MM.1S (cell line): ENCODE data around the gene ATP2B2.

Source experiments
- DNase-seq: peaks from one replicate; pipeline ENCODE4 v3.0.0-alpha.2; 2015
- H2AFZ ChIP-seq: fragments of 300-600 bp; sonication (generic); 2 replicates; pipeline ENCODE4 v1.6.0; 2016; ENCODE audit warnings: antibody characterized with exemption, low read length
- H3F3A ChIP-seq: fragments of 300-600 bp; sonication (generic); 2 replicates; pipeline ENCODE4 v1.6.1; 2016; ENCODE audit warnings: mild to moderate bottlenecking, antibody characterized with exemption, low read length, moderate library complexity, mixed read lengths; ENCODE audit not compliant: insufficient read depth
- H3K27ac ChIP-seq: fragments of 300-600 bp; sonication (generic); 2 replicates; pipeline ENCODE4 v1.5.1; 2016; ENCODE audit warnings: mild to moderate bottlenecking, low read length
- H3K27me3 ChIP-seq: fragments of 300-600 bp; sonication (generic); replicated peaks from 2 replicates; pipeline ENCODE4 v1.6.0; 2016; ENCODE audit warnings: low read length; ENCODE audit not compliant: insufficient read depth
- H3K36me3 ChIP-seq: fragments of 300-600 bp; sonication (generic); replicated peaks from 2 replicates; pipeline ENCODE4 v1.6.1; 2016; ENCODE audit warnings: mild to moderate bottlenecking, low read length, mixed read lengths; ENCODE audit not compliant: insufficient read depth
- H3K4me1 ChIP-seq: fragments of 300-600 bp; sonication (generic); 2 replicates; pipeline ENCODE4 v1.6.1; 2016; ENCODE audit warnings: low read length, mixed read lengths
- H3K4me2 ChIP-seq: fragments of 300-600 bp; sonication (generic); 2 replicates; pipeline ENCODE4 v1.6.0; 2016; ENCODE audit warnings: low read depth, low read length
- H3K4me3 ChIP-seq: fragments of 300-600 bp; sonication (generic); 2 replicates; pipeline ENCODE4 v1.5.1; 2016; ENCODE audit warnings: low read length, mixed read lengths
- H3K79me2 ChIP-seq: fragments of 300-600 bp; sonication (generic); 2 replicates; pipeline ENCODE4 v1.6.1; 2016; ENCODE audit warnings: mixed run types, low read length, mixed read lengths
- H3K9ac ChIP-seq: fragments of 300-600 bp; sonication (generic); 2 replicates; pipeline ENCODE4 v1.6.1; 2016; ENCODE audit warnings: low read length, mixed read lengths
- H3K9me2 ChIP-seq: fragments of 300-600 bp; sonication (generic); replicated peaks from 2 replicates; pipeline ENCODE4 v1.6.1; 2016; ENCODE audit warnings: mild to moderate bottlenecking, low read length, mixed read lengths; ENCODE audit not compliant: insufficient read depth
- H3K9me3 ChIP-seq: fragments of 300-600 bp; sonication (generic); replicated peaks from 2 replicates; pipeline ENCODE4 v1.6.1; 2016; ENCODE audit warnings: mild to moderate bottlenecking, low read length, mixed read lengths; ENCODE audit not compliant: insufficient read depth
- H4K20me1 ChIP-seq: fragments of 300-600 bp; sonication (generic); 2 replicates; pipeline ENCODE4 v1.6.1; 2016; ENCODE audit warnings: mild to moderate bottlenecking, low read length, moderate library complexity, mixed read lengths; ENCODE audit not compliant: insufficient read depth
- CTCF ChIP-seq: fragments of 300-600 bp; sonication (generic); IDR thresholded peaks from 2 replicates; pipeline ENCODE4 v1.5.1; 2016; ENCODE audit warnings: antibody characterized with exemption, low read length, mixed read lengths
- EZH2 ChIP-seq: fragments of 300-600 bp; sonication (generic); optimal IDR thresholded peaks from 2 replicates; pipeline ENCODE3; 2017; ENCODE audit warnings: low read depth, mild to moderate bottlenecking, antibody characterized with exemption, low read length, mixed read lengths
- EZH2phosphoT487 ChIP-seq: fragments of 300-600 bp; sonication (generic); IDR thresholded peaks from 2 replicates; pipeline ENCODE4 v1.6.1; 2018; ENCODE audit warnings: antibody characterized with exemption, low read length

The ATP2B2 gene

DNA sequence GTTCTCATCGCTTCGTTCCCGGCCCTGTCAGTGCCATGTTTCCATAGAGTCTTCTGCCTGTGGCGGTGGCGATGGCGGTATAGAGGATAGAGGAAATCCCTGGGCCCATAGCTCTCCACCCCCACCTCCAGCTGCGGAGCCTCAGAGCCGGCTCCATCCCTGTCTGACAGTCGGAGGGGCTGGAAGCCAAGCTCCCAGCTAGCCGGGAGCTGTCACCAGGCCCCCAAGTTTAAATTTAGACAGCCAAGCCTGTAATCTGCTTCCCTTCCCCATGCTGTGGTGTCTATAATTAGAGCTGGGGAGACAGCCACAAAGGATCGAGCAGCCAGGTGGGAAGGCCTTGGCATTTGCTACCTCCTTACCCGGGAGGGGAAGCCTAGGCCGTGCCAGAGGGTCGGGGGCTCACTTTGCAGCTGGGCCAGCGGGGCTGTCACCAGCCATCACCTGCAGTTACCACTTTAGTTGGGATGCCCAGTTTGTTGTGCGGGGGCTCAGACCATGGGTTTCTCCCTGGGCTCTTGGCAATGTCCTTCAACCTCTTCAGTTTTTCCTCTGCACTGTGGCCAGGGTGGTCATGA, 128.1 kb downstream of the ATP2B2 start:
- H3K27me3 ChIP-seq = no peaks in the 10 kb centered on the region

DNA sequence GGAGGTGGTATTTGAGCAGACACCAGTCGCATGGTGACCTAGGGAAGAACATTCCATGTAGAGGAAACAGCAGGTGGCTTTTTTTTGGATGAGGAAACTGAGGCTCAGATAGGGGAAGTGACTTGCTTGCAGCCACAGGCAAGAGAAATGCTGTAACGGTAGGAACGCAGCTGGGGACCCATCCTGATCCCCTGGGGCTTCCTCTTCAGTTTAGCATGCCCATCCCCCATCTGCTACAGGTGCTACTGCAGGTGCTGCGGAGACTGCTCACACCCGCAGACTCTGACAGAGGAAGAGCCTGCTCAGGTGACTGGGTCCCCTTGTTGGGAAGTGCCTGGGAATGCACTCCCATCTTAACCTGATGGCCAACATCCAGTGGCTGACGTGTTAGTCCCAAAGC, 129.0 kb downstream of the ATP2B2 start:
- no peaks in the 10 kb centered on the region for H3F3A ChIP-seq
- DNase-seq = peak; percentile 33
- no peak overlapping the region for H3K27ac ChIP-seq
- no peaks in the 10 kb centered on the region for H3K36me3 ChIP-seq
- H3K79me2 ChIP-seq = no peaks in the 10 kb centered on the region
- H3K4me3 ChIP-seq = no peak overlapping the region
- no peaks in the 10 kb centered on the region for H3K27me3 ChIP-seq
- H4K20me1 ChIP-seq = no peaks in the 10 kb centered on the region
- H3K9me2 ChIP-seq = no peaks in the 10 kb centered on the region
- H3K9me3 ChIP-seq = no peaks in the 10 kb centered on the region
- no peak overlapping the region for H3K9ac ChIP-seq
- H3K4me2 ChIP-seq = no peak overlapping the region
- H3K4me1 ChIP-seq = peaks cover 8% of the 10 kb centered on the region; the same call in 1 of the 2 replicates
- TF ChIP-seq EZH2phosphoT487 (no peak), EZH2 (no peak), CTCF (no peak)
- H2AFZ ChIP-seq = no peak overlapping the region

More for the DNA sequence above, 128.1 kb downstream of the ATP2B2 start:
- H3K4me1 ChIP-seq = peaks cover 8% of the 10 kb centered on the region; the same call in 1 of the 2 replicates
- no peak overlapping the region for H3K4me3 ChIP-seq
- no peak for DNase-seq
- no peak for TF ChIP-seq CTCF
- TF ChIP-seq EZH2 = no peak
- no peak for TF ChIP-seq EZH2phosphoT487
- H2AFZ ChIP-seq = no peak overlapping the region
- H3F3A ChIP-seq = no peaks in the 10 kb centered on the region
- no peaks in the 10 kb centered on the region for H3K79me2 ChIP-seq
- no peak overlapping the region for H3K9ac ChIP-seq
- no peak overlapping the region for H3K4me2 ChIP-seq
- no peak overlapping the region for H3K27ac ChIP-seq
- no peaks in the 10 kb centered on the region for H4K20me1 ChIP-seq
- H3K9me2 ChIP-seq = no peaks in the 10 kb centered on the region
- no peaks in the 10 kb centered on the region for H3K9me3 ChIP-seq
- H3K36me3 ChIP-seq = no peaks in the 10 kb centered on the region

DNA sequence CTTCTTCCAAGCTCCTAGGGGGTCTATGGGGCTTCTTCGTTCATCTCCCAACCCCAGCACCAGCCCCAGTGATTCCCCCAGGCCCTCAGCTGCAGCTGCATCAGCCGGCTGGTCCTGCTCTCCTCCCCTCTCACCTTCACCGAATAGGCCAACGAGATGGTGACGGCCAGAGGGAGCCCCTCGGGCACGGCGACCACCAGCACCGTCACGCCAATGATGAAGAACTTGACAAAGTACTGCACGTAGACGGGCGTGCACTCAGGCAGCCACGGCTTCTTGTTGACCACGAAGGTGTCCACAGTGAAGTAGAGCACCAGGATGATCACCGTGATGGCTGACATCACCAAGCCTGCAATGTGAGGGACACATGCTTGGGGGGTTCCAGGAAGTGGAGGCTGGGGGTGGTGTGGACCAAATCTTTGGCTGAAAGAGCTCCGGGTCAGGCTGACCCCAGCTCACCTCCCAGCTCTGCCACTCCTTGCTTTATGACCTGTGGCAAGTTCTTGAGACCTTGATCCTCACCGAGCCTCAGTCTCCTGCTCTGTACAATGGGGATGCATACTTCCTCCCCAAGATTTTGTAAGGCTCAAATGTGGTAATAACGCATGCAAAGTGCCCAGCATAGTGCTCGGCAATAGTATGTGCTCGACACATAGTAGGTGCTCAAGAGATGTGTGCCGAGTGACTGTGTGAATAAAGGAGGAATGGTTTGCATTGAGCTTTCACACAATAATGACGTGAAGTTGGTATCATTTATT, 129.9 kb downstream of the ATP2B2 start:
- H3K36me3 ChIP-seq = no peaks in the 10 kb centered on the region
- H3K9me2 ChIP-seq = no peaks in the 10 kb centered on the region
- no peaks in the 10 kb centered on the region for H3K27me3 ChIP-seq
- no peak overlapping the region for H3K9ac ChIP-seq
- peaks cover 8% of the 10 kb centered on the region; the same call in 1 of the 2 replicates for H3K4me1 ChIP-seq
- no peaks in the 10 kb centered on the region for H3K9me3 ChIP-seq
- no peak for TF ChIP-seq CTCF
- no peak for TF ChIP-seq EZH2
- no peak for TF ChIP-seq EZH2phosphoT487
- no peaks in the 10 kb centered on the region for H3K79me2 ChIP-seq
- no peak overlapping the region for H3K4me2 ChIP-seq
- DNase-seq = no peak
- H2AFZ ChIP-seq = no peak overlapping the region
- H4K20me1 ChIP-seq = no peaks in the 10 kb centered on the region
- no peak overlapping the region for H3K27ac ChIP-seq
- H3K4me3 ChIP-seq = no peak overlapping the region
- no peaks in the 10 kb centered on the region for H3F3A ChIP-seq
